Peyer's patch (tissue), 4 donors: ENCODE measurements around the gene MAML2.

ENCODE experiments used
- CTCF ChIP-seq, 6 experiments: fragments of 450-650 bp in 4 of 6; fragments of 200-600 bp in 2 of 6; sonication (generic) in 1 of 6; IDR thresholded peaks; one replicate each; pipeline ENCODE4 v1.5.1; 2017 to 2019; ENCODE audit warnings: antibody characterized with exemption in 6 of 6, mild to moderate bottlenecking in 3 of 6, moderate library complexity in 1 of 6
- POLR2A ChIP-seq, 2 donors: fragments of 450-650 bp; IDR thresholded peaks; one replicate each; pipeline ENCODE4 v1.5.1; 2017; ENCODE audit warnings: antibody characterized with exemption in 2 of 2, mild to moderate bottlenecking in 2 of 2, moderate library complexity in 2 of 2

- no peak for TF ChIP-seq CTCF (IDR thresholded peaks at IDR 0.05)
- no peak for TF ChIP-seq POLR2A (IDR thresholded peaks at IDR 0.05)
Measured at GRCh38 chr11:95977534-95978174, 365.3 kb downstream of the MAML2 start.
